ENCODE measurements around the gene ZMYM2. TPM values are rescaled to one million over a fixed set of nuclear protein-coding genes. Genes with fewer than 3 reads are reported as not detected.

ZMYM2 gene
- total and polyA plus RNA-seq, 10 of the 15 experiments (the other 5 are each of a cell fraction or from before 2014, with no cell fraction given) = 9.5 to 60.4 (median 34.6) TPM

DNA sequence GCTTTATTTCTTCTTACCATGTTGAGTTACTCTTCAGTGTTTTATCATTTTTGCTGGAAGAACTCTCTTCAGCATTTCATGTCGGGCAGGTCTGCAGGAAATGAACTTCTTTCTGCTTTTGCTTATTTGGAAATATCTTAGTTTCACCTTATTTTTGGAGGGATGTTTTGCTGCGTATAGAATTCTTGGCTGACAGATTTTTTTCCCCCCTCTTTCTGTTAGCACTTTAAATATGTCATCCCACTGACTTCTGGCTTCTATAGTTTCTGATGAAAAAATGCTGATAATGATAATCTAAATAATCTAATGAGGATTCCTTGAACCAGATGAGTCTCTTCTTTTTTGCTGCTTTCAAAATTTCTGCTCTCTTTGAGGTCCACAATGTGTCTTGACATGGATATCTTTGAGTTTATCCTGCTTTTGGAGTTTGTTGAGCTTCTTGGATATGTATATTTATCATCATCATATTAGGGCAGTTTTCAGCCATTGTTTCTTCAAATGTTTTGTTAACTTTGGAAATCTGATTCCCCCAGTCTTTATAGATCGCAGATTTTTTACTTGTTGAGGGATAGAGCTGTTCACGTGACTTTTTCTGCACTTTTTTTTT lies 20.4 kb downstream of the ZMYM2 start:
- Histone ChIP-seq H2AFZ (ENCODE audit: control insufficient read depth, low read depth, low read length) (no peak overlapping the region), H3K4me3 (no peak overlapping the region), H3K27ac (ENCODE audit: control insufficient read depth, insufficient read depth) (no peak overlapping the region), H4K20me1 (ENCODE audit: control insufficient read depth, insufficient read depth) (no peaks in the 10 kb centered on the region), H3K9ac (ENCODE audit: control insufficient read depth, insufficient read depth, low read length) (no peak overlapping the region), H3K4me2 (ENCODE audit: control insufficient read depth, insufficient read depth) (no peak overlapping the region), H3K27me3 (replicated peaks in 1 of 2; ENCODE audit: control insufficient read depth in 2 of 2, insufficient read depth in 2 of 2, low read length in 1 of 2) (no peaks in the 10 kb centered on the region), H3K9me3 (replicated peaks; ENCODE audit: control insufficient read depth, insufficient read depth, low read length) (peaks cover 9% of the 10 kb centered on the region; the same call in 2 of the 3 replicates), H3K4me1 (ENCODE audit: control insufficient read depth, insufficient read depth, low read length) (no peaks in the 10 kb centered on the region; the same call in 1 of the 2 replicates), H3K36me3 (ENCODE audit: control insufficient read depth in 2 of 2, insufficient read depth in 2 of 2, low read length in 1 of 2) (peaks cover 0 to 16% of the 10 kb centered on the region in 2 experiments; a peak in 3 of 4 replicates), H3K79me2 (ENCODE audit: control insufficient read depth, insufficient read depth, low read length) (peaks cover 32% of the 10 kb centered on the region)
- ChIA-PET RAD21 (ENCODE audit: unreplicated experiment) (no interaction called here), SMC1A (ENCODE audit: uncharacterized antibody, unreplicated experiment) (interaction anchor here (0.7 kb wide), 1 partner anchor 768 kb away, joined by 3 read pairs; no protein-coding TSS in a partner anchor), CTCF (no interaction called here), POLR2A (interaction anchor here (0.6 kb wide), 1 partner anchor 22 kb away, joined by 3 read pairs; no protein-coding TSS in a partner anchor)
- in situ Hi-C loops (cut with MboI) (no loop called here), intact Hi-C loops (cut with micrococcal nuclease; ENCODE audit: unreplicated experiment) (no loop called here)
- ATAC-seq (no peak), FAIRE-seq (no peak), DNase-seq (ENCODE audit: low read depth, low spot score) (no peak)
- WGBS (ENCODE audit: insufficient coverage, insufficient replicate concordance, low lambda C conversion rate, missing lambda C conversion rate) = 100% methylated on average over 4 of the region's 4 CpGs
- no peak for TF ChIP-seq NFYB (IDR thresholded peaks at IDR 0.05; ENCODE audit: insufficient read depth, low read depth, low read length)
- no peak for TF ChIP-seq SMC3 (IDR thresholded peaks at IDR 0.05; ENCODE audit: borderline replicate concordance, low read length)
- TF ChIP-seq, protein P1, sequence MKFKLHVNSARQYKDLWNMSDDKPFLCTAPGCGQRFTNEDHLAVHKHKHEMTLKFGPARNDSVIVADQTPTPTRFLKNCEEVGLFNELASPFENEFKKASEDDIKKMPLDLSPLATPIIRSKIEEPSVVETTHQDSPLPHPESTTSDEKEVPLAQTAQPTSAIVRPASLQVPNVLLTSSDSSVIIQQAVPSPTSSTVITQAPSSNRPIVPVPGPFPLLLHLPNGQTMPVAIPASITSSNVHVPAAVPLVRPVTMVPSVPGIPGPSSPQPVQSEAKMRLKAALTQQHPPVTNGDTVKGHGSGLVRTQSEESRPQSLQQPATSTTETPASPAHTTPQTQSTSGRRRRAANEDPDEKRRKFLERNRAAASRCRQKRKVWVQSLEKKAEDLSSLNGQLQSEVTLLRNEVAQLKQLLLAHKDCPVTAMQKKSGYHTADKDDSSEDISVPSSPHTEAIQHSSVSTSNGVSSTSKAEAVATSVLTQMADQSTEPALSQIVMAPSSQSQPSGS (IDR thresholded peaks at IDR 0.05; ENCODE audit: low read length) = no peak
- TF ChIP-seq TCF7 (IDR thresholded peaks at IDR 0.05; ENCODE audit: borderline replicate concordance) = no peak
- TF ChIP-seq RAD21 (IDR thresholded peaks at IDR 0.05; ENCODE audit: insufficient read depth, low read depth, low read length) = no peak
- TF ChIP-seq ZBED1 (IDR thresholded peaks at IDR 0.05; ENCODE audit: borderline replicate concordance) = no peak
- TF ChIP-seq HCFC1 (IDR thresholded peaks at IDR 0.05; ENCODE audit: low read length) = no peak
- TF ChIP-seq SREBF1 (IDR thresholded peaks at IDR 0.05; ENCODE audit: low read length) = no peak
- TF ChIP-seq HDGF (IDR thresholded peaks at IDR 0.05) = no peak
- TF ChIP-seq, protein P2, sequence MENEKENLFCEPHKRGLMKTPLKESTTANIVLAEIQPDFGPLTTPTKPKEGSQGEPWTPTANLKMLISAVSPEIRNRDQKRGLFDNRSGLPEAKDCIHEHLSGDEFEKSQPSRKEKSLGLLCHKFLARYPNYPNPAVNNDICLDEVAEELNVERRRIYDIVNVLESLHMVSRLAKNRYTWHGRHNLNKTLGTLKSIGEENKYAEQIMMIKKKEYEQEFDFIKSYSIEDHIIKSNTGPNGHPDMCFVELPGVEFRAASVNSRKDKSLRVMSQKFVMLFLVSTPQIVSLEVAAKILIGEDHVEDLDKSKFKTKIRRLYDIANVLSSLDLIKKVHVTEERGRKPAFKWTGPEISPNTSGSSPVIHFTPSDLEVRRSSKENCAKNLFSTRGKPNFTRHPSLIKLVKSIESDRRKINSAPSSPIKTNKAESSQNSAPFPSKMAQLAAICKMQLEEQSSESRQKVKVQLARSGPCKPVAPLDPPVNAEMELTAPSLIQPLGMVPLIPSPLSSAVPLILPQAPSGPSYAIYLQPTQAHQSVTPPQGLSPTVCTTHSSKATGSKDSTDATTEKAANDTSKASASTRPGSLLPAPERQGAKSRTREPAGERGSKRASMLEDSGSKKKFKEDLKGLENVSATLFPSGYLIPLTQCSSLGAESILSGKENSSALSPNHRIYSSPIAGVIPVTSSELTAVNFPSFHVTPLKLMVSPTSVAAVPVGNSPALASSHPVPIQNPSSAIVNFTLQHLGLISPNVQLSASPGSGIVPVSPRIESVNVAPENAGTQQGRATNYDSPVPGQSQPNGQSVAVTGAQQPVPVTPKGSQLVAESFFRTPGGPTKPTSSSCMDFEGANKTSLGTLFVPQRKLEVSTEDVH (IDR thresholded peaks at IDR 0.05; ENCODE audit: low read depth, partially characterized antibody) = no peak
- TF ChIP-seq TAF1 (IDR thresholded peaks at IDR 0.05; ENCODE audit: borderline replicate concordance, low read depth, low read length) = no peak
- TF ChIP-seq ETV6 (conservative IDR thresholded peaks at IDR 0.05 in 1 of 2, IDR thresholded peaks at IDR 0.05 in 1 of 2; ENCODE audit: borderline replicate concordance in 1 of 2, low read depth in 1 of 2) = no peak
- TF ChIP-seq CUX1 (IDR thresholded peaks at IDR 0.05; ENCODE audit: insufficient replicate concordance, low read depth, low read length) = no peak
- TF ChIP-seq RAD51 (IDR thresholded peaks at IDR 0.05) = no peak
- no TSS peak for BruUV-seq (replicated peaks)
